Mammary epithelial cell (primary cell): ENCODE data around the gene CD300LB.

Experiments
- CTCF ChIP-seq, 2 donors: IDR thresholded peaks in 1 of 2; conservative IDR thresholded peaks in 1 of 2; 2 replicates each; pipeline ENCODE4 v1.5.1; 2011 to 2012; ENCODE audit warnings: inconsistent platforms in 2 of 2, low read length in 2 of 2, mild to moderate bottlenecking in 2 of 2, control low read depth in 1 of 2, low read depth in 1 of 2; ENCODE audit not compliant: insufficient read depth in 1 of 2; ENCODE audit errors: extremely low read depth in 1 of 2
- EZH2 ChIP-seq: IDR thresholded peaks from 2 replicates; pipeline ENCODE4 v1.6.1; 2012; ENCODE audit warnings: low read length, inconsistent platforms, borderline replicate concordance

GRCh38 chr17:74513987-74514631 lies 17.2 kb downstream of the CD300LB start:
- TF ChIP-seq CTCF (conservative IDR thresholded peaks at IDR 0.05 in 1 of 2, IDR thresholded peaks at IDR 0.05 in 1 of 2; ENCODE audit: extremely low read depth in 1 of 2, insufficient read depth in 1 of 2, low read depth in 1 of 2, low read length in 2 of 2) (no peak), EZH2 (no peak)
